Activated naive CD8-positive, alpha-beta T cell treated with anti-CD3 and anti-CD28 coated beads for 36 hours (primary cell): Measurements from ENCODE around the gene AVPR2. TPM values are rescaled to one million over a fixed set of nuclear protein-coding genes. Genes with fewer than 3 reads are reported as not detected.

Experiments used
- DNase-seq: peaks from one replicate; pipeline ENCODE4 v3.0.0; 2021
- H3K27ac Mint-ChIP-seq: one replicate; pipeline ENCODE4 v1.8.0; 2022; ENCODE audit warnings: mild to moderate bottlenecking, moderate library complexity, mixed read lengths
- H3K27me3 Mint-ChIP-seq: one replicate; pipeline ENCODE4 v1.8.0; 2022; ENCODE audit warnings: mild to moderate bottlenecking, mixed read lengths
- H3K36me3 Mint-ChIP-seq: one replicate; pipeline ENCODE4 v1.8.0; 2021; ENCODE audit warnings: mild to moderate bottlenecking, mixed read lengths
- H3K4me1 Mint-ChIP-seq: one replicate; pipeline ENCODE4 v1.8.0; 2021; ENCODE audit warnings: mixed read lengths
- H3K4me3 Mint-ChIP-seq: one replicate; pipeline ENCODE4 v1.8.0; 2022; ENCODE audit warnings: mild to moderate bottlenecking, moderate library complexity, mixed read lengths
- H3K9me3 Mint-ChIP-seq: one replicate; pipeline ENCODE4 v1.8.0; 2022; ENCODE audit warnings: mixed read lengths
- total RNA-seq, 2 experiments: library from RNA; stranded (reverse); gene quantifications; one replicate each; pipeline ENCODE4 v1.2.3, GENCODE V29; 2021

Gene AVPR2
- total RNA-seq, 2 experiments from 2014 or later: not detected

DNA sequence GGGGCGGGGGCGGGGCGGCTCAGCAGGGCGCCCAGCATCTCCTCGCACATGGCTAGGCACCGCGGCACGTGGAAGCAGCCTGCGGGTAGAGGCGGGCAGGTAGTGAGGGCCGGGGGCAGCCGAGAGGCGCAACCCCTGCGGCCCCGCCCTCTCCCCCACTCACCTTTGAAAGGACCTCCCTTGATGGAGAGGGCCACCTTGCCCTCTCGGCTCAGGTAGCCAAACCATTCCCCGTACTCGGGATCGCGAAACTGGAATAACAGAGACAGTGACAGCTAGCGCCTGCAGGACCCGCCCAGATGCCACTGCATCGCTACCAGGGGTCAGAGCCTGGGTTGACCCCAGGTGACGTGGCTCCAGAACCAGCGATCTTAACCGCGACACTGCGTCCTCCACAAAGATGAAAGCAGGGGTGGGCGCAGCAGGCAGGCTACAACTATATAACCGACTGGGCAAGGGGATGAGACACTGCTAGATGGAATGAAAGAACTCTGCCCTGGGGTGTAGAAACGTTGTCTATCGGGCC lies 30.9 kb downstream of the AVPR2 start:
- peak overlapping the region; percentile 64 for H3K4me3 Mint-ChIP-seq
- peaks cover 17% of the 10 kb centered on the region for H3K36me3 Mint-ChIP-seq
- no peaks in the 10 kb centered on the region for H3K27me3 Mint-ChIP-seq
- H3K27ac Mint-ChIP-seq: peak overlapping the region; percentile 74
- H3K4me1 Mint-ChIP-seq: peaks cover 20% of the 10 kb centered on the region
- no peak for DNase-seq
- no peaks in the 10 kb centered on the region for H3K9me3 Mint-ChIP-seq

DNA sequence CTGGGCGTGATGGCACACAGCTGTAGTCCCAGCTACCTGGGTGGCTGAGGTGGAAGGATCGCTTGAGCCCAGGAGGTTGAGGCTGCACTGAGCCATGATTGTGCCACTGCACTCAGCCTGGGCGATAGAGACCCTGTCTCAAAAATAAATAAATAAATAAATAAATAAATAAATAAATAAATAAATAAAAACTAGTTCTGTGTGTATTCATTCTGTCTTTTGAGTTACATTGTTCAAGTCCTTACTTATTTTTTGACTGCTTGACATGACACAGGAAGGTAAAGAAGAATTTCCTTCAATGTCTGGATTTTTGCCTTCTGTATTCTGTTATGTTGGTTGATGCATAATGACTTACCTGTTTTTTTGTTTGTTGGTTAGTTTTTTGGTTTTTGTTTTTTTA lies 32.6 kb downstream of the AVPR2 start:
- H3K4me3 Mint-ChIP-seq: no peak overlapping the region
- no peaks in the 10 kb centered on the region for H3K9me3 Mint-ChIP-seq
- H3K4me1 Mint-ChIP-seq: peaks cover 20% of the 10 kb centered on the region
- no peak for DNase-seq
- H3K36me3 Mint-ChIP-seq: peaks cover 17% of the 10 kb centered on the region
- H3K27me3 Mint-ChIP-seq: no peaks in the 10 kb centered on the region
- H3K27ac Mint-ChIP-seq: no peak overlapping the region

DNA sequence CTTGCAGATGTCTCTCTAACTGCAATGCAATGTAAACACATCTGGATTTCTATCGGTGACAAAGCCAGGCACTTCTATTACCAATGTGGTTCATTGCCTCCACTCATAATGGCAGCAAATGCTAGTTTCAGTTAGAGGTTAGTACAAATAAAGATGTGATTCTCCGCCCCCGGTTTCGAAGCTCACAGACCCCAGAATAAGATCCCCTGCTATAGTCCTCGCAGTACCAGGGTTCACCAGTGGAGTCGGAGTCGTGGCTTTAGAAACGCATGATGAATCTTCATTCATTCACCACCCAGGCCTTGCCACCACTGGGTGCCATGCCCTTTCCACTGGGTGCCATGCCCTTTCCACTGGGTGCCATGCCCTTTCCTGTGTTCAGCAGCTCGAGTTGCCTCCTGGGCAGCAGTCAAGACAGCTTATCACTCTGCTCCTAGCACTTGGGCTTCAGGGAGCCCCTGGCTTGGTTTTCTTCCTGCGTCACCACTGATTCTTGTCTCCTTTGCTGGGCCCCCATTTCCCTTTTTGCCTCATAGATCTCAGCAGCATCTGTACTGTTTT lies 33.8 kb downstream of the AVPR2 start:
- peak overlapping the region; percentile 3 for H3K27ac Mint-ChIP-seq
- no peak for DNase-seq

DNA sequence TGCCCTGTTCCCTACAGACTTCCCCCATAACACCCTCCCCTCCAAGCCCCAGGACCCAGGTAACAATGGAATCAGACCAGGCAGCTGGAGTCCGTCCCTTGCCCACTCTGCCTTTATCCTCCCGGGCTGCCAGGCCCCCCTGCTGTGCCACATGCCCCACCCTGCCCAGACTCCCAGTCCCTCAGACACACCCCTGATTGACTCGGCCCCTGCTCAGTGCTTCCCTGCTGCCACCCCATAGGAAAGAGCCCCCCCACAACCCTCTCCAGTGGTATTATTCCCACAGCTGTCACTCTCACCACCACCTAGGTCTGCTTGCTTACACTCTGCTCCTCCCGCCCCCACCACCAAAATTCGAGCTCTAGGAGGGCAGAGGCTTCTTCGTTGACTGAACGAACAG lies 35.1 kb downstream of the AVPR2 start:
- DNase-seq: no peak
- Mint-ChIP-seq H3K36me3 (peaks cover 11% of the 10 kb centered on the region), H3K9me3 (no peaks in the 10 kb centered on the region), H3K4me3 (peak overlapping the region; percentile 45), H3K4me1 (peaks cover 18% of the 10 kb centered on the region), H3K27ac (no peak overlapping the region), H3K27me3 (no peaks in the 10 kb centered on the region)

More for the DNA sequence above, 33.8 kb downstream of the AVPR2 start:
- no peaks in the 10 kb centered on the region for H3K9me3 Mint-ChIP-seq
- H3K4me1 Mint-ChIP-seq: peaks cover 18% of the 10 kb centered on the region
- no peaks in the 10 kb centered on the region for H3K27me3 Mint-ChIP-seq
- no peak overlapping the region for H3K4me3 Mint-ChIP-seq
- H3K36me3 Mint-ChIP-seq: peaks cover 17% of the 10 kb centered on the region

DNA sequence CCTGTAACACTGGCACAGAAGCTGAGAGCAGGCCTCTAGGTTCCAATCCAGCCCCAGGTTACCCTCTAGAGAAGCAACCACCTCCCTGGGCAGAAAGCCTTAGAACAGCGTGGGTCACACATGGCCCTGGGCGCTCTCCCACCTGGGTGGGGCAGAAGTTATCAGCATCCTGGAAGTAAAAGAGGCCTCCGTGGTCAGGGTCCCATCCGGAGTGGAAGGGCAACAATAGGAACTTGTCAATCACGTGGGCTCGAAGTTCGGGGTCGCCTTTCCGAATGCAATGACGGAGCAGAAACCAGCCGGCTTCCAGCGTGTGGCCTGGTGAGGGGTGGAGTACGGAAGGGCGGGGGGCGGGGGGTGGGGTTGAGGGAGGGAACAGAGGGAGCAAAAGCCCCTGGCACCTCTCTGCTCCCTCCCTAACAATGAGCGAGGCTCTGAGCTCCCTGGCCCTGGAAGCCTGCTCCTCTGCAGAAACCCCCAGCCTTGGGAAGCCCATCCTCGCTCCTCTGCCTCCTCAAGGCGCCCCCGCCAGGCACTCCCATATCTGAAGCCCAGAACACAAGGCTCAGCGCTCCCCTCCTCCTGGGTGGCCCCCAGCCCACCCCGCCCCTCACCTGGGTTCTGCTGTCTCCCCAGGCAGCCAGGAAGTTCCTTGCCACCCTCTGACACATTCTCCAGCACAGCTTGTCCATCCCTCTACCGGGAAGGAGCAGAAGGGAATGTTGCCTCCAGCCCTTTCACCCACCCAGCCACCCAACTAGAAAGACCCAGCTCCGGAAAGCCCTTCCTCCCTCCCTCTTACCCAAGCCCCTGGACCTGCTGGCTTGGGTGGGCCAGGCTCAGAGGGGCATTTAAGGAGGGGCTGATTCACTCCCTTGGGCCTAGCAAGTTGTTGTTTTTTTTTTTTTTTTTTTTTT lies 37.1 kb downstream of the AVPR2 start:
- H3K4me3 Mint-ChIP-seq: peak overlapping the region; percentile 81
- H3K4me1 Mint-ChIP-seq: peaks cover 16% of the 10 kb centered on the region
- H3K27ac Mint-ChIP-seq: peak overlapping the region; percentile 89
- H3K9me3 Mint-ChIP-seq: no peaks in the 10 kb centered on the region
- no peak for DNase-seq
- H3K27me3 Mint-ChIP-seq: no peaks in the 10 kb centered on the region
- H3K36me3 Mint-ChIP-seq: peaks cover 5% of the 10 kb centered on the region

DNA sequence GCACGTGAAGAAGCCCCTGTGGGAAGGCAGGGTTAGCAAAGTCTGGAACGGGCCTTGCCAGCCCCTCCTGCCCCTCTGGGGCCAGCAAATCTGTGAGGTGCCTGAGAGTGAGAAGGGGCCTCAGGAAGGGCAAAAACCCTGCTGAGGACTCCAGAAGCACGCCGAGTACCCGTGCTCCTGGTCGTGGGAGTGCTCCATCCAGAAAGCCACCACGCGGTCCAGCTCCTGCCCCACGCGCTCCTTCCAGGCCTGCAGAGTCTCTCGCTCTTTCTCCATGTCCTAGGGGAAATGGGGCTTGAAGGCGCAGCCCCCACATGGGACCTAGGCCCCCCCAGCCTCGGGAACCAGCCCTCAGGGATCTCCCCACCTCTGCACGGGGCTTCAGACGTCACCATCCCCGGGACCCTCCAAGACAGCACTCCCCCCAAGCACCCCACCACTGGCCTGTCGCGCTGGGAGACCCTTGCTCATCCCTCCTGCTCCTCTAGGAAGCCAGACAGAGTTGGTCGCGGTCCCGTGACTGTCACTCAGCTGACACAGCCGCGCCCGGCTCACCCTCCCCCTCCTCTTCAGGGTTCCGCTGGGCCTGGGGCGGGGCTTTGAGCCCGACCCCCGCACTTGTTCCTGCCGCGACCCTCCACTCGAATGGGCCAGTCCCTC lies 39.8 kb downstream of the AVPR2 start, which contains the start of gene RENBP:
Gene RENBP, minus strand, starts transcription at position 504 of the 660 bp plus-strand sequence. Its CDS starts 33 bp downstream, at position 471.
- Mint-ChIP-seq H3K27ac (peak within 1 kb of the TSS; percentile 87), H3K36me3 (peaks cover 5% of the 10 kb centered on the region), H3K27me3 (no peaks in the 10 kb centered on the region), H3K9me3 (no peaks in the 10 kb centered on the region), H3K4me1 (peaks cover 19% of the 10 kb centered on the region), H3K4me3 (peak within 1 kb of the TSS; percentile 85)
- no peak for DNase-seq

DNA sequence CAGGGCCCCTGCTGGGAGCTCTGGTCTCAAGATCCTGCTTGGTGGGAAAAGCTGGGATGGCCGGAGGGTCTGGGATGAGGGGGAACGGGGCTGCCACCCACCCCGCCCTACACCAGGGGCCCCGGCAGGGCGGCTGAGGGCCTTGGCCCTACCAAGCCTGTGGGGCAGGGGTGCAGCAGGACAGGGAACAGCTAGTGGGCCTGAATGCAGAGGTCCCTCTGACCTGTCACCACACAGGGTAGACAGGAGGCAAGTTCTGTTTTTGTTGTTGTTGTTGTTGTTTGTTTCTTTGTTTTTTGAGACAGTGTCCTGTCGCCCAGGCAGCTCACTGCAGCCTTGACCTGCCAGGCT lies 40.3 kb downstream of the AVPR2 start:
- DNase-seq: no peak
- H3K36me3 Mint-ChIP-seq: peaks cover 9% of the 10 kb centered on the region
- peak overlapping the region; percentile 85 for H3K4me3 Mint-ChIP-seq
- peaks cover 21% of the 10 kb centered on the region for H3K4me1 Mint-ChIP-seq
- no peak overlapping the region for H3K27ac Mint-ChIP-seq
- no peaks in the 10 kb centered on the region for H3K9me3 Mint-ChIP-seq
- no peaks in the 10 kb centered on the region for H3K27me3 Mint-ChIP-seq

DNA sequence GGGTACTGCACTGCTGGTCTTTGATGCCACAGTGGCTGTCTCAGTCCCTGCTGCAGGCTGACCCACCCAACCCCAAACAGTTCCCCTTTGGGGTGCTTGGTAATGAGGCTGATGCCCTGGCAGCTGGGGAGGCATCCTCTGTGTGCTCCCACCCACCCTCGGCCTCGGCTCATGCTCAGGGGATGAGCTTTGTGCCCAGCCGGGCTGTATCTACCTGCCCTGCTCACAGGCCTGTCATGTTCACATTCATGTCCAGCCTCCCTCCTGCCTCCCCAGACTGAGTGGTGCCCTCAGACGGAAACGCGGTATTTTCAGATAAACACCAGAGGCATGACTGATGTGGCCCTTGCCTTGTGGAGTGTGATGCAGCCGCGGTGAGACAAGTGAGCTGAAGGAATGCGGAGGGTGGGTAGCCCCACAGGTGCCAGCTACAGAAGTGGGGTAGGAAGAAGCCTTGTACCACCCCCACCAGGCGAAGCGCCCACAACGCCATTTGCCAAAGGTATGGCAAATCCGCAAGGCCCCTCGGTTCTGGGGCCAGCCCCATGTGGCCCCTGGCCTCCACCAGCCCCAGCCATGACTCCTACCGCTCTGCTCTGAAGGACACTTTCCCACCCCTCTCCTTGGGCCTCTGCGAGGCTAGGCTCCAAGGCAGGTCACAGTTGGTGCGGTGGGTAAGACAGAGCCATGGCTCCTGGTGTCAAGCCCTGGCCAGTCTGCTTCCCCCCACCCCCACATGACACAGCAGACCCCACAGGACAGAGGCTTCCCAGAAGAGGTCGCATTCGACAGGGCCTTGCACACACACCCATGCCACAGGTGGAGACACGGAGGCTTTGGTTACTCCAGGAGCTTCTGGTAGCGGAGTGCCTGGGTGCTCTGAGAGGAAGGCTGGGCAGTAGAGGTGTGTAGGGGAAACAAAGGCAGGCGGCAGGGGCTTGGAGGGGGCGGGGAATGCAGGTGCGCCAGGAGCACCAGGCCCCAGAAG lies 41.8 kb downstream of the AVPR2 start:
- Mint-ChIP-seq H3K27ac (no peak overlapping the region), H3K4me1 (peaks cover 24% of the 10 kb centered on the region), H3K4me3 (no peak overlapping the region), H3K36me3 (peaks cover 13% of the 10 kb centered on the region), H3K27me3 (no peaks in the 10 kb centered on the region), H3K9me3 (no peaks in the 10 kb centered on the region)
- no peak for DNase-seq

DNA sequence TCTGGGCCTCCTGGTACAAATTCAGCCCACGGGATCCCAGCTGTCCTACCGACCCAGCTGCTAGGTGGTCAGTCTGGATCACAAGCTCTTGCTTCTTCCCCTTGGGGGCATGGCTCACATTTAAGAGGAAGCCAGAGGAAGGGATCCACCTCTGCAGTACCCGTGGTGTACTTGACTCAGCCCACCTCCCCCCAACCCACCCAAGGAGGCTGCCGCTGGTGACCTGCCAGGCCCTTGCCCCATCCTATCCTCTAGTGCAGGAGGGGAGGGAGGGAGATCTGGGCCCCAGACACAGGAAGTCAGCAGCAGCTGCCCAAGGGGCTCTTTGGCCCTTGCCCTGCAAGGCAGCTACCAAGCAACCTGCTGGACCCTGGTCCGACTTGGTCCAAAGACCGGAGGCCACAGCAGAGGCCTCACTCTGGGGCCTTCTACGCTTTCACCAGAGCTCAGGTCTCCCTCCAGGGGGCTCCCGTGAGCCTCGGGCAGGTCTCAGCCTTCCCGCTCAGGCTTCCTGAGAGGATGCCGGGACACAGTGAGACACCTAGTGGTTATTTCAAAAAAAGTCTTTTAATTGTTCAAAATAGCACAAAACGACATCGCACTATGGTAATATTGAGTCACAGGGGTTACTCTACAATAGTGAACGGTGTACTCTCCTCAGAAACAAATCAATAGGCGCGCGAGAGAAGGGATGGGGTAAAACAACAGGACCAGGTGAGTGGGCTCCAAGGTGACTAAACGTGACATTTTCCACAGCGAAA lies 42.7 kb downstream of the AVPR2 start:
- peak; percentile 79 for DNase-seq
- H3K4me1 Mint-ChIP-seq: peaks cover 25% of the 10 kb centered on the region
- H3K9me3 Mint-ChIP-seq: no peaks in the 10 kb centered on the region
- no peaks in the 10 kb centered on the region for H3K27me3 Mint-ChIP-seq
- H3K27ac Mint-ChIP-seq: peak overlapping the region; percentile 81
- H3K4me3 Mint-ChIP-seq: peak overlapping the region; percentile 41
- H3K36me3 Mint-ChIP-seq: peaks cover 15% of the 10 kb centered on the region

DNA sequence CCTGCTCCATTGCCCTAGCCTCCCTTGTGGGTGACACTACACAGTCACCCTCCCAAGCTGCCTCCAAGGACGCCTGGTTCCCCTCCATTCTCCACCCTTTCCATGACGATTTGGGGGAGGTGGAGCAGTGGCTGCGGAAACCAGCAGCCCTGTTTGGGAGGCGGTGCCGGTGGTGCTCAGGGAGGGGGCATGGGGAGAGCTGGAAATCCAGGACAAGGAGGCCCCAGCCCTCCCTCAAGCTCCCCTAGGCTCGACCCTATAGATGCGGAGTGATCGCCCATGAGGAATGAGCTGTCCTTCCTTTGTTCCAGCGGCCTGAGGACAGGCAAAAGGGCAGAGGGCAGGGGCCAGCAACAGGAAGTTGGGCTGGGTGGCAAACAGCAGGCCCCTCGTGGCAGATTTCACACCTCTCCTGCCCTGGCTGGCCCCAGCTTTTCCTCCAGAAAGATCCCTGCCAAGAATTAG lies 43.6 kb downstream of the AVPR2 start:
- peaks cover 25% of the 10 kb centered on the region for H3K4me1 Mint-ChIP-seq
- H3K36me3 Mint-ChIP-seq: peaks cover 15% of the 10 kb centered on the region
- no peak overlapping the region for H3K4me3 Mint-ChIP-seq
- DNase-seq: no peak
- H3K9me3 Mint-ChIP-seq: no peaks in the 10 kb centered on the region
- peak overlapping the region; percentile 82 for H3K27ac Mint-ChIP-seq
- no peaks in the 10 kb centered on the region for H3K27me3 Mint-ChIP-seq

DNA sequence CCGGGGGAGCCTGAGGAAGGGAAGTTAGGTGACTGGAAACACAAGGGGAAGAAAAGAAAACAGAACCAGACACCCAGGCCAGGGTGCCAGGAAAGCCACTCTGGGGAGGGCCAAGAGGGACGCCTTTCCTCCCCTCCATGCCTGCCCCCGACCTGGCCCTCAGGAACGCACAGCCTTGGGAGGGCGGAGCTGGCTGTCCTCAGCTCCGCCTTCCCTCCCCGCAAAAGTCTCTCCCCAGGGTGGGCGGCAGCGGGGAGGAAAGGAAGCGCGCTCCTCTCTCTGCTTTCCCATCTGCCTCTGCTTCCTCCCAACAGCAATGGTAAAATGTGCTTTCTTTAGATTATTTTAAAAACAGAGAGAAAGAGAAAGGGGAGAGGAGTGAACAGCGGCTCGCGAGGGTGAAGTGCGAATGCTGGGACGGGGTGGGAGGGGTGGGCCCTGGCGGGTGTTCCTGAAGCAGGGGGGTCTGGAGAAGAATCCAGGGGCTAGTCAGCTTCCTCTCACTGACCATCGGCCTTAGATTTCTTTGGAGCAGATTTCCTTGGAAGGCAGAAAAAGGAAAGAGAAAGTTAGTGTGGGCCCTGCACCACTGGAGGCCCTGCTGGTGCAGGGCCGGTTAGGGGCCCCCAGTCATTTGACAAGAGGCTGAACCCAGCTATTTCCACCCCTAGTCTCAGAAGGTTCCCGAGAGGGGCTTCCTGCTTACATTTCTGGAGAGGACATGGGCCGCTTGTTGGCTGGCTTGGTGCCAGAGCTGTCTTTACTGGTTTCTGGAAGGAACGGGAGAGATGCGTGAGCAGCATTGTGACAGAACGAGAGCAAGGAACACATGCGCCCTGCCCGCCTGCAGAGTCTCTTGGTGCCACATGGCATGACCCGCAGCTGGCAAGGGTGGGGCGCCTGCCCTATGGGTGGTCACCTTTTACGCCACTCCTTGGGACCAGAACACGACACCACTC lies 44.7 kb downstream of the AVPR2 start:
- Mint-ChIP-seq H3K36me3 (peaks cover 15% of the 10 kb centered on the region), H3K4me1 (peaks cover 25% of the 10 kb centered on the region), H3K27me3 (no peaks in the 10 kb centered on the region), H3K9me3 (no peaks in the 10 kb centered on the region), H3K27ac (peak overlapping the region; percentile 89), H3K4me3 (peak overlapping the region; percentile 48)
- no peak for DNase-seq

DNA sequence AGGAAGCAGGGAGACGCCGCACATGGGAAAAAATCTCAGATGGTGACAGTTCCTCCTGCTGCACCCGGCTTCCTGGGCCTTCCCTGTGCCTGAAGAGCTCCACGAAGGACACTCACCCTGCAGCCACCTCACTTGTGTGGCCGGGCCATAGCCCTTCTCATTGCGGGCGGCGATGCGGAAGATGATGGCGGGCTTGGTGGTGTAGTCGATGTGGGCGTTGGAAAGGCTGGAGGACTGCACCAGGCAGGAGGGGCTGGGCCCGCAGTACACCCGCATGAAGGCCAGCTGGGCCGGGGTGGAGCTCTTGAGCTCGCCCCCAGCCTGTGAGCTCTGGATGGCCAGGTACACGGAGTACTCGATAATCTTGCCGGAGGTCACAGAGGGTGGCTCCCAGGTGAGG lies 45.7 kb downstream of the AVPR2 start:
- Mint-ChIP-seq H3K4me1 (peaks cover 27% of the 10 kb centered on the region), H3K36me3 (peaks cover 18% of the 10 kb centered on the region), H3K27me3 (no peaks in the 10 kb centered on the region), H3K9me3 (no peaks in the 10 kb centered on the region), H3K4me3 (no peak overlapping the region), H3K27ac (peak overlapping the region; percentile 89)
- DNase-seq: no peak
